HG03457 (cell line): Measurements from ENCODE around the gene WNT9B.

ENCODE experiments used
- ATAC-seq: cut with Tn5 transposase; IDR thresholded peaks from one replicate; pipeline ENCODE4 v1.9.1; 2021; ENCODE audit warnings: moderate number of reproducible peaks; ENCODE audit not compliant: unreplicated experiment

The WNT9B gene

GRCh38 chr17:46879101-46879500 is 27.7 kb downstream of the WNT9B start:
- no peak for ATAC-seq

- ATAC-seq, result no peak
Observed at GRCh38 chr17:46881015-46881414, 29.6 kb downstream of the WNT9B start.

- no peak for ATAC-seq
Observed at GRCh38 chr17:46882666-46883065, 31.3 kb downstream of the WNT9B start.

GRCh38 chr17:46883871-46884520 is 32.6 kb downstream of the WNT9B start:
- ATAC-seq, result no peak

- ATAC-seq, result no peak
Observed at GRCh38 chr17:46884552-46884951, 33.2 kb downstream of the WNT9B start.

GRCh38 chr17:46885415-46886309 is 34.3 kb downstream of the WNT9B start:
- ATAC-seq, result no peak

GRCh38 chr17:46886310-46886663 is 34.9 kb downstream of the WNT9B start:
- ATAC-seq, result no peak

GRCh38 chr17:46887717-46888116 is 36.3 kb downstream of the WNT9B start:
- ATAC-seq, result no peak

- no peak for ATAC-seq
Observed at GRCh38 chr17:46888727-46889126, 37.3 kb downstream of the WNT9B start.

- ATAC-seq, result no peak
Observed at GRCh38 chr17:46889519-46889918, 38.1 kb downstream of the WNT9B start.

GRCh38 chr17:46889992-46890564 is 38.7 kb downstream of the WNT9B start:
- ATAC-seq, result no peak

- ATAC-seq, result no peak
Observed at GRCh38 chr17:46890638-46891037, 39.3 kb downstream of the WNT9B start.

GRCh38 chr17:46892192-46892703 is 40.9 kb downstream of the WNT9B start:
- ATAC-seq, result no peak

- ATAC-seq, result no peak
Observed at GRCh38 chr17:46894024-46894423, 42.6 kb downstream of the WNT9B start.

- ATAC-seq, result no peak
Observed at GRCh38 chr17:46894476-46895151, 43.2 kb downstream of the WNT9B start.

GRCh38 chr17:46895171-46895570 is 43.8 kb downstream of the WNT9B start:
- ATAC-seq, result no peak

GRCh38 chr17:46896991-46897390 is 45.6 kb downstream of the WNT9B start:
- no peak for ATAC-seq

GRCh38 chr17:46898364-46898763 is 47.0 kb downstream of the WNT9B start:
- ATAC-seq, result no peak

- no peak for ATAC-seq
Observed at GRCh38 chr17:46898860-46899259, 47.5 kb downstream of the WNT9B start.

GRCh38 chr17:46901291-46901690 is 49.9 kb downstream of the WNT9B start:
- ATAC-seq, result no peak
